HCT116 (cell line): ENCODE data around the gene IGFL3. TPM values are rescaled to one million over a fixed set of nuclear protein-coding genes. Genes with fewer than 3 reads are reported as not detected.

Source experiments
- ATAC-seq: fragments of 200-7000 bp; cut with Tn5 transposase; 2 replicates; pipeline ENCODE4 v1.9.1; 2020; ENCODE audit warnings: mild to moderate bottlenecking, moderate library complexity
- BruUV-seq: library from RNA; stranded (reverse); fragments of 400-500 nt; replicated peaks from 2 replicates; lab custom pipeline; 2021; lab: Mats Ljungman, UMichigan
- CTCF ChIA-PET: fragments of 300-600 bp; sonication (Branson Sonifier 250); formaldehyde crosslinking; loops from one replicate; lab custom pipeline; 2021; ENCODE audit warnings: antibody characterized with exemption; lab: Charles Lee
- POLR2A ChIA-PET: fragments of 300-600, 350-600 bp; sonication (Branson Sonifier 250); formaldehyde crosslinking; loops from one replicate; lab custom pipeline; 2021; ENCODE audit warnings: antibody characterized with exemption; lab: Charles Lee
- RAD21 ChIA-PET, 2 experiments: fragments of 300-600 bp; sonication (Branson Sonifier 250); formaldehyde crosslinking; loops; one replicate each; lab custom pipeline; 2023; ENCODE audit warnings: low total read pairs in 2 of 2; ENCODE audit not compliant: uncharacterized antibody in 2 of 2, unreplicated experiment in 2 of 2, low non-redundant PET in 1 of 2; lab: Charles Lee
- DNase-seq: peaks from one replicate; pipeline ENCODE4 v3.0.0-alpha.2; 2010; ENCODE audit warnings: low read depth, low spot score
- H2AFZ ChIP-seq: fragments of 200-600 bp; shearing (Covaris generic), sonication (generic); 2 replicates; pipeline ENCODE4 v1.6.1; 2017; ENCODE audit warnings: low read depth, mixed run types, mixed read lengths, antibody characterized with exemption, low read length; ENCODE audit not compliant: poor library complexity, severe bottlenecking
- H3K27ac ChIP-seq: 2 replicates; pipeline ENCODE4 v1.5.1; 2012; ENCODE audit warnings: low read depth, low read length
- H3K27me3 ChIP-seq: fragments of 200-600 bp; sonication (generic); 2 replicates; pipeline ENCODE4 v1.6.1; 2016; ENCODE audit warnings: mixed run types, low read length, mixed read lengths; ENCODE audit not compliant: insufficient read depth
- H3K36me3 ChIP-seq, 2 experiments: fragments of 200-500 bp in 1 of 2; fragments of 200-600 bp in 1 of 2; sonication (Bioruptor generic) in 1 of 2; sonication (generic) in 1 of 2; 2 replicates each; pipeline versions ENCODE4 v1.5.1 to v1.6.1; 2014 to 2016; ENCODE audit warnings: low read length in 2 of 2, inconsistent platforms in 1 of 2, mixed read lengths in 1 of 2, mixed run types in 1 of 2; ENCODE audit not compliant: insufficient read depth in 2 of 2, control insufficient read depth in 1 of 2
- H3K4me1 ChIP-seq, 2 experiments: fragments of 200-600 bp in 1 of 2; sonication (generic) in 1 of 2; 2 replicates each; pipeline versions ENCODE4 v1.5.1 to v1.6.1; 2012 to 2017; ENCODE audit warnings: low read length in 2 of 2, inconsistent platforms in 1 of 2, mild to moderate bottlenecking in 1 of 2, mixed read lengths in 1 of 2, mixed run types in 1 of 2, moderate library complexity in 1 of 2; ENCODE audit not compliant: insufficient read depth in 2 of 2, control insufficient read depth in 1 of 2
- H3K4me2 ChIP-seq: fragments of 200-600 bp; sonication (generic); 2 replicates; pipeline ENCODE4 v1.6.1; 2017; ENCODE audit warnings: mixed run types, low read length, mixed read lengths
- H3K4me3 ChIP-seq, 2 experiments: fragments of 200-600 bp in 1 of 2; sonication (generic) in 1 of 2; replicated peaks in 1 of 2; 2 replicates each; pipeline ENCODE4 v1.5.1; 2011 to 2016; ENCODE audit warnings: low read length in 2 of 2, control low read depth in 1 of 2, low read depth in 1 of 2, mild to moderate bottlenecking in 1 of 2, mixed read lengths in 1 of 2, mixed run types in 1 of 2
- H3K79me2 ChIP-seq: fragments of 200-600 bp; sonication (generic); 2 replicates; pipeline ENCODE4 v1.6.1; 2017; ENCODE audit warnings: mild to moderate bottlenecking, mixed run types, low read length, moderate library complexity, mixed read lengths; ENCODE audit not compliant: insufficient read depth
- H3K9ac ChIP-seq: fragments of 200-600 bp; sonication (generic); 2 replicates; pipeline ENCODE4 v1.6.1; 2016; ENCODE audit warnings: low read length, mixed read lengths
- H3K9me2 ChIP-seq: fragments of 200-600 bp; sonication (generic), shearing (Covaris generic); 2 replicates; pipeline ENCODE4 v1.6.1; 2017; ENCODE audit warnings: mixed run types, mild to moderate bottlenecking, moderate library complexity; ENCODE audit not compliant: insufficient read depth
- H3K9me3 ChIP-seq, 2 experiments: fragments of 200-500 bp in 1 of 2; fragments of 200-600 bp in 1 of 2; sonication (Bioruptor generic) in 1 of 2; sonication (generic) in 1 of 2; 2 replicates each; pipeline ENCODE4 v1.6.1; 2014 to 2017; ENCODE audit warnings: low read length in 2 of 2, mixed read lengths in 2 of 2, inconsistent platforms in 1 of 2, low read depth in 1 of 2, mild to moderate bottlenecking in 1 of 2, mixed run types in 1 of 2, moderate library complexity in 1 of 2; ENCODE audit not compliant: control insufficient read depth in 1 of 2, insufficient read depth in 1 of 2
- H4K20me1 ChIP-seq: fragments of 200-600 bp; sonication (generic), shearing (Covaris generic); 2 replicates; pipeline ENCODE4 v1.6.1; 2017; ENCODE audit warnings: mixed run types, mild to moderate bottlenecking, moderate library complexity; ENCODE audit not compliant: insufficient read depth
- ATF3 ChIP-seq: IDR thresholded peaks from 2 replicates; pipeline ENCODE4 v1.6.1; 2012
- CBX3 ChIP-seq: IDR thresholded peaks from 2 replicates; pipeline ENCODE4 v1.6.1; 2012; ENCODE audit warnings: low read depth
- CEBPB ChIP-seq: IDR thresholded peaks from 2 replicates; pipeline ENCODE4 v1.6.1; 2012; ENCODE audit warnings: low read depth
- CTCF ChIP-seq, 3 experiments: fragments of 200-600 bp in 1 of 3; sonication (generic) in 1 of 3; IDR thresholded peaks in 2 of 3; conservative IDR thresholded peaks in 1 of 3; 2 replicates each; pipeline ENCODE4 v1.5.1; 2012 to 2017; ENCODE audit warnings: low read depth in 2 of 3, low read length in 2 of 3, antibody characterized with exemption in 1 of 3, borderline replicate concordance in 1 of 3, control low read depth in 1 of 3, mild to moderate bottlenecking in 1 of 3, mixed read lengths in 1 of 3, mixed run types in 1 of 3, moderate library complexity in 1 of 3; ENCODE audit not compliant: insufficient read depth in 1 of 3
- EGR1 ChIP-seq: IDR thresholded peaks from 2 replicates; pipeline ENCODE4 v1.6.1; 2012; ENCODE audit warnings: low read depth
- ELF1 ChIP-seq: IDR thresholded peaks from 2 replicates; pipeline ENCODE4 v1.6.1; 2012; ENCODE audit warnings: low read depth, borderline replicate concordance
- EZH2 ChIP-seq: fragments of 200-600 bp; sonication (generic); IDR thresholded peaks from 2 replicates; pipeline ENCODE4 v1.6.1; 2017; ENCODE audit warnings: antibody characterized with exemption, mixed run types
- FOSL1 ChIP-seq: IDR thresholded peaks from 2 replicates; pipeline ENCODE4 v1.6.1; 2012; ENCODE audit warnings: low read depth
- JUND ChIP-seq: IDR thresholded peaks from 2 replicates; pipeline ENCODE4 v1.6.1; 2012
- MAX ChIP-seq: IDR thresholded peaks from 2 replicates; pipeline ENCODE4 v1.6.1; 2012
- POLR2A ChIP-seq: IDR thresholded peaks from 2 replicates; pipeline ENCODE4 v1.7.0; 2011; ENCODE audit warnings: borderline replicate concordance; ENCODE audit not compliant: insufficient read depth, insufficient read length; ENCODE audit errors: extremely low read depth
- POLR2AphosphoS5 ChIP-seq: IDR thresholded peaks from 2 replicates; pipeline ENCODE4 v1.6.1; 2011; ENCODE audit warnings: mild to moderate bottlenecking, low read depth, low read length, moderate library complexity
- RAD21 ChIP-seq: IDR thresholded peaks from 2 replicates; pipeline ENCODE4 v1.6.1; 2012; ENCODE audit warnings: low read depth, mild to moderate bottlenecking
- SIN3A ChIP-seq: IDR thresholded peaks from 2 replicates; pipeline ENCODE4 v1.6.1; 2012; ENCODE audit warnings: low read depth
- SP1 ChIP-seq: IDR thresholded peaks from 2 replicates; pipeline ENCODE4 v1.6.1; 2012; ENCODE audit warnings: low read depth
- TCF7L2 ChIP-seq: IDR thresholded peaks from 2 replicates; pipeline ENCODE4 v1.7.0; 2011; ENCODE audit warnings: borderline replicate concordance, inconsistent platforms; ENCODE audit not compliant: insufficient read depth, insufficient read length; ENCODE audit errors: extremely low read depth
- YY1 ChIP-seq: IDR thresholded peaks from 2 replicates; pipeline ENCODE4 v1.6.1; 2011; ENCODE audit warnings: low read length, low read depth, moderate library complexity, mild to moderate bottlenecking; ENCODE audit not compliant: insufficient replicate concordance; ENCODE audit errors: extremely low read depth
- ZFX ChIP-seq: fragments of 450-650 bp; IDR thresholded peaks from 2 replicates; pipeline ENCODE4 v1.6.1; 2017
- ZNF274 ChIP-seq: fragments of 200-500 bp; sonication (Bioruptor generic); IDR thresholded peaks from 2 replicates; pipeline ENCODE4 v1.6.1; 2014; ENCODE audit warnings: mild to moderate bottlenecking, low read depth, low read length, inconsistent platforms
- intact Hi-C: fragments of 100-400 bp; cut with micrococcal nuclease; formaldehyde crosslinking; loops from 2 replicates; pipeline ENCODE4 v1.10.0; 2022
- total RNA-seq: library from RNA; stranded (reverse); gene quantifications from one replicate; pipeline ENCODE4 v1.2.1, GENCODE V29; 2021; ENCODE audit not compliant: unreplicated experiment

The IGFL3 gene
- total RNA-seq, 1 experiment from 2014 or later: not detected

- TF ChIP-seq EZH2 (no peak), ZFX (no peak), ELF1 (no peak), MAX (no peak), ZNF274 (no peak), POLR2A (no peak), RAD21 (no peak), YY1 (no peak), CEBPB (no peak), POLR2AphosphoS5 (no peak), TCF7L2 (no peak), EGR1 (no peak), FOSL1 (no peak), SP1 (no peak), CTCF (IDR thresholded peaks at IDR 0.05 in 2 of 3, conservative IDR thresholded peaks at IDR 0.05 in 1 of 3; ENCODE audit: borderline replicate concordance in 1 of 3, insufficient read depth in 1 of 3, low read depth in 2 of 3, low read length in 2 of 3) (no peak), JUND (no peak), ATF3 (no peak), SIN3A (no peak), CBX3 (no peak)
- no TSS peak for BruUV-seq
- Histone ChIP-seq H3K9me2 (no peaks in the 10 kb centered on the region), H3K4me1 (no peaks in the 10 kb centered on the region), H3K27ac (no peak overlapping the region), H3K9me3 (peaks cover 3 to 13% of the 10 kb centered on the region in 2 experiments; a peak in 2 of 4 replicates), H3K4me2 (no peak overlapping the region), H3K79me2 (no peaks in the 10 kb centered on the region), H3K4me3 (no peak overlapping the region), H3K36me3 (no peaks in the 10 kb centered on the region), H2AFZ (no peak overlapping the region), H4K20me1 (no peaks in the 10 kb centered on the region), H3K27me3 (no peaks in the 10 kb centered on the region), H3K9ac (no peak overlapping the region)
- POLR2A ChIA-PET: no interaction called here
- CTCF ChIA-PET: no interaction called here
- DNase-seq (no peak), ATAC-seq (no peak)
- intact Hi-C loops: no loop called here
- RAD21 ChIA-PET: no interaction called here
These were observed 23.2 kb downstream of the IGFL3 start for GRCh38 chr19:46101293-46101692.
